Astrocyte (in vitro differentiated cells and primary cell): Measurements from ENCODE around the gene UNC5C. TPM values are rescaled to one million over a fixed set of nuclear protein-coding genes. Genes with fewer than 3 reads are reported as not detected.

Experiments
- DNase-seq: peaks from one replicate; pipeline ENCODE4 v3.0.0-alpha.2; 2010; ENCODE audit warnings: low read depth
- FAIRE-seq: peaks from 2 replicates; lab custom pipeline; 2011; peaks lifted over from hg19 to GRCh38; lab: Jason Lieb, UNC
- H2AFZ ChIP-seq: 2 replicates; pipeline ENCODE4 v1.6.0; 2012; ENCODE audit warnings: low read depth, low read length, inconsistent platforms
- H3K27ac ChIP-seq: 2 replicates; pipeline ENCODE4 v1.5.1; 2011; ENCODE audit warnings: low read depth, low read length, inconsistent platforms
- H3K27me3 ChIP-seq: 2 replicates; pipeline ENCODE4 v1.6.0; 2011; ENCODE audit warnings: low read length, inconsistent platforms; ENCODE audit not compliant: insufficient read depth
- H3K36me3 ChIP-seq: 2 replicates; pipeline ENCODE4 v1.5.1; 2011; ENCODE audit warnings: low read length, inconsistent platforms; ENCODE audit not compliant: insufficient read depth
- H3K4me1 ChIP-seq: 2 replicates; pipeline ENCODE4 v1.5.1; 2011; ENCODE audit warnings: low read length, inconsistent platforms; ENCODE audit not compliant: insufficient read depth
- H3K4me2 ChIP-seq: 2 replicates; pipeline ENCODE4 v1.6.0; 2012; ENCODE audit warnings: low read length, inconsistent platforms
- H3K4me3 ChIP-seq: 2 replicates; pipeline ENCODE4 v1.5.1; 2011; ENCODE audit warnings: low read depth, mild to moderate bottlenecking, low read length, inconsistent platforms; ENCODE audit not compliant: insufficient read depth
- H3K79me2 ChIP-seq: 2 replicates; pipeline ENCODE4 v1.6.0; 2012; ENCODE audit warnings: mild to moderate bottlenecking, low read length, inconsistent platforms; ENCODE audit not compliant: insufficient read depth
- H3K9ac ChIP-seq: 2 replicates; pipeline ENCODE4 v1.6.0; 2012; ENCODE audit warnings: mild to moderate bottlenecking, low read length, inconsistent platforms
- H3K9me3 ChIP-seq: 2 replicates; pipeline ENCODE4 v1.5.1; 2012; ENCODE audit warnings: low read depth, mild to moderate bottlenecking, low read length, inconsistent platforms; ENCODE audit not compliant: insufficient read depth
- H4K20me1 ChIP-seq: 2 replicates; pipeline ENCODE4 v1.6.0; 2012; ENCODE audit warnings: low read length, inconsistent platforms; ENCODE audit not compliant: insufficient read depth
- H3K27ac Mint-ChIP-seq: one replicate; pipeline ENCODE4 v1.8.0; 2021; ENCODE audit warnings: mild to moderate bottlenecking, mixed read lengths; ENCODE audit not compliant: unreplicated experiment
- H3K27me3 Mint-ChIP-seq: one replicate; pipeline ENCODE4 v1.8.0; 2021; ENCODE audit warnings: low read depth, mixed read lengths; ENCODE audit not compliant: unreplicated experiment
- H3K36me3 Mint-ChIP-seq: one replicate; pipeline ENCODE4 v1.8.0; 2021; ENCODE audit warnings: low read depth, mixed read lengths; ENCODE audit not compliant: unreplicated experiment
- H3K4me1 Mint-ChIP-seq: one replicate; pipeline ENCODE4 v1.8.0; 2021; ENCODE audit warnings: low read depth, mixed read lengths; ENCODE audit not compliant: unreplicated experiment
- H3K4me3 Mint-ChIP-seq: one replicate; pipeline ENCODE4 v1.8.0; 2021; ENCODE audit warnings: mild to moderate bottlenecking, moderate library complexity, mixed read lengths; ENCODE audit not compliant: unreplicated experiment
- H3K9me3 Mint-ChIP-seq: one replicate; pipeline ENCODE4 v1.8.0; 2021; ENCODE audit warnings: mild to moderate bottlenecking, mixed read lengths; ENCODE audit not compliant: unreplicated experiment
- EZH2 ChIP-seq: IDR thresholded peaks from 2 replicates; pipeline ENCODE4 v1.6.1; 2012; ENCODE audit warnings: mild to moderate bottlenecking, low read length, inconsistent platforms; ENCODE audit not compliant: insufficient read depth
- total RNA-seq: library from RNA; stranded (reverse); gene quantifications from 2 replicates; pipeline ENCODE4 v1.2.1, GENCODE V29; 2021
- TF ChIP-seq, protein P1 (sequence below): IDR thresholded peaks from 2 replicates; pipeline ENCODE4 v1.5.1; 2011; ENCODE audit warnings: low read depth, mild to moderate bottlenecking, inconsistent platforms, low read length, moderate library complexity; ENCODE audit not compliant: insufficient read depth

The UNC5C gene
- total RNA-seq, 1 donor from 2014 or later, result 3.1 TPM

GRCh38 chr4:95267081-95267480 is 281.7 kb downstream of the UNC5C start:
- Histone ChIP-seq H3K4me1 (peaks cover 18% of the 10 kb centered on the region), H3K79me2 (no peaks in the 10 kb centered on the region), H3K9ac (no peak overlapping the region), H3K36me3 (no peaks in the 10 kb centered on the region), H3K9me3 (no peaks in the 10 kb centered on the region), H4K20me1 (no peaks in the 10 kb centered on the region), H3K4me3 (no peak overlapping the region), H2AFZ (no peak overlapping the region), H3K27ac (peak overlapping the region; percentile 35), H3K27me3 (no peaks in the 10 kb centered on the region), H3K4me2 (peak overlapping the region; percentile 56)
- Mint-ChIP-seq H3K9me3 (no peaks in the 10 kb centered on the region), H3K36me3 (no peaks in the 10 kb centered on the region), H3K27ac (peak overlapping the region; percentile 96), H3K4me3 (no peak overlapping the region), H3K4me1 (peaks cover 37% of the 10 kb centered on the region), H3K27me3 (no peaks in the 10 kb centered on the region)
- DNase-seq (peak; percentile 74), FAIRE-seq (no peak)
- no peak for TF ChIP-seq EZH2
- TF ChIP-seq, protein P1, sequence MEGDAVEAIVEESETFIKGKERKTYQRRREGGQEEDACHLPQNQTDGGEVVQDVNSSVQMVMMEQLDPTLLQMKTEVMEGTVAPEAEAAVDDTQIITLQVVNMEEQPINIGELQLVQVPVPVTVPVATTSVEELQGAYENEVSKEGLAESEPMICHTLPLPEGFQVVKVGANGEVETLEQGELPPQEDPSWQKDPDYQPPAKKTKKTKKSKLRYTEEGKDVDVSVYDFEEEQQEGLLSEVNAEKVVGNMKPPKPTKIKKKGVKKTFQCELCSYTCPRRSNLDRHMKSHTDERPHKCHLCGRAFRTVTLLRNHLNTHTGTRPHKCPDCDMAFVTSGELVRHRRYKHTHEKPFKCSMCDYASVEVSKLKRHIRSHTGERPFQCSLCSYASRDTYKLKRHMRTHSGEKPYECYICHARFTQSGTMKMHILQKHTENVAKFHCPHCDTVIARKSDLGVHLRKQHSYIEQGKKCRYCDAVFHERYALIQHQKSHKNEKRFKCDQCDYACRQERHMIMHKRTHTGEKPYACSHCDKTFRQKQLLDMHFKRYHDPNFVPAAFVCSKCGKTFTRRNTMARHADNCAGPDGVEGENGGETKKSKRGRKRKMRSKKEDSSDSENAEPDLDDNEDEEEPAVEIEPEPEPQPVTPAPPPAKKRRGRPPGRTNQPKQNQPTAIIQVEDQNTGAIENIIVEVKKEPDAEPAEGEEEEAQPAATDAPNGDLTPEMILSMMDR, result no peak

- no peak overlapping the region for H3K4me3 ChIP-seq
- H3K79me2 ChIP-seq, result no peaks in the 10 kb centered on the region
- H3K4me2 ChIP-seq, result no peak overlapping the region
- H3K4me1 ChIP-seq, result peaks cover 18% of the 10 kb centered on the region
- no peak for DNase-seq
- Mint-ChIP-seq H3K27ac (peak overlapping the region; percentile 96), H3K4me3 (no peak overlapping the region), H3K36me3 (no peaks in the 10 kb centered on the region), H3K4me1 (peaks cover 33% of the 10 kb centered on the region), H3K9me3 (no peaks in the 10 kb centered on the region), H3K27me3 (no peaks in the 10 kb centered on the region)
- H3K36me3 ChIP-seq, result no peaks in the 10 kb centered on the region
- no peaks in the 10 kb centered on the region for H3K9me3 ChIP-seq
- no peaks in the 10 kb centered on the region for H3K27me3 ChIP-seq
- H2AFZ ChIP-seq, result no peak overlapping the region
- TF ChIP-seq, protein P1, result no peak
- TF ChIP-seq EZH2, result no peak
- H4K20me1 ChIP-seq, result no peaks in the 10 kb centered on the region
- FAIRE-seq, result no peak
- H3K27ac ChIP-seq, result no peak overlapping the region
- H3K9ac ChIP-seq, result no peak overlapping the region
Measured at GRCh38 chr4:95265814-95266740, 282.7 kb downstream of the UNC5C start.

DNA sequence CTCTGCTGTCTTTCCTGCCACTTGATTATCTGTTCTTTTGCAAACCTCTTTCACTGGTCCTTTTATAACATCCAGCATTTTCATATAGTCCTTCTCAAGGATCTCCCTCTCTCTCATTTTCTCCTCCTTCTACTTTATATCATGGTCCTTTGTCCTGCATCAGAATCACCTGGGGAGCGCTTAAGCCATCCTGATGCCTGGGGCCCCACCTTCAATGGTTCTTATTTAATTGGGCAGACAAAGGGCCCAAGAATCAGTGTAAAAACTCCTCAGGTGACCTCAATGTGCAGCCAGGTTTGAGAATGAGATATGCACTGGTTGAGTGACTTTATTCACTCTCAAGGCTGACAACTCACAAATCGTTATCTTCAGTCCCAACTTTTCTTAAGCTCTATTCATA is 283.9 kb downstream of the UNC5C start:
- Histone ChIP-seq H4K20me1 (no peaks in the 10 kb centered on the region), H3K4me3 (no peak overlapping the region), H3K4me2 (no peak overlapping the region), H3K9me3 (no peaks in the 10 kb centered on the region), H3K27ac (no peak overlapping the region), H3K4me1 (peaks cover 18% of the 10 kb centered on the region), H3K79me2 (no peaks in the 10 kb centered on the region), H3K9ac (no peak overlapping the region), H3K27me3 (no peaks in the 10 kb centered on the region), H2AFZ (no peak overlapping the region), H3K36me3 (no peaks in the 10 kb centered on the region)
- no peak for DNase-seq
- Mint-ChIP-seq H3K27me3 (no peaks in the 10 kb centered on the region), H3K4me3 (no peak overlapping the region), H3K36me3 (no peaks in the 10 kb centered on the region), H3K27ac (peak overlapping the region; percentile 41), H3K4me1 (peaks cover 33% of the 10 kb centered on the region), H3K9me3 (no peaks in the 10 kb centered on the region)
- FAIRE-seq, result no peak
- no peak for TF ChIP-seq EZH2
- TF ChIP-seq, protein P1, result no peak
